CD4-positive, alpha-beta T cell (primary cell): ENCODE measurements around the gene CD200R1L. TPM values are rescaled to one million over a fixed set of nuclear protein-coding genes. Genes with fewer than 3 reads are reported as not detected.

ENCODE experiments used
- ATAC-seq: fragments of 200-7000 bp; cut with Tn5 transposase; one replicate; pipeline ENCODE4 v1.10.0; 2022; ENCODE audit warnings: mild to moderate bottlenecking; ENCODE audit not compliant: poor library complexity
- CTCF ChIA-PET: fragments of 350-600 bp; sonication (Branson Sonifier 250); formaldehyde crosslinking; loops from one replicate; lab custom pipeline; 2021; ENCODE audit warnings: antibody characterized with exemption, inconsistent platforms; lab: Charles Lee
- POLR2A ChIA-PET: fragments of 350-600 bp; sonication (Branson Sonifier 250); formaldehyde crosslinking; loops from one replicate; lab custom pipeline; 2021; ENCODE audit warnings: antibody characterized with exemption, inconsistent platforms; lab: Charles Lee
- DNase-seq, 14 experiments: peaks; one replicate each; pipeline ENCODE4 v3.0.0-alpha.2; 2013 to 2020; ENCODE audit warnings: mixed read lengths in 2 of 14
- H3K27ac ChIP-seq, 2 donors: one replicate each; pipeline versions ENCODE4 v1.5.1 to v1.7.0; 2013; ENCODE audit warnings: low read length in 2 of 2, low read depth in 1 of 2, mild to moderate bottlenecking in 1 of 2
- H3K27me3 ChIP-seq, 2 experiments: 1 replicate in 1 of 2; 2 replicates in 1 of 2; pipeline versions ENCODE4 v1.6.1 to v1.7.0; 2013; ENCODE audit warnings: low read length in 2 of 2, control low read depth in 1 of 2, mild to moderate bottlenecking in 1 of 2, moderate library complexity in 1 of 2; ENCODE audit not compliant: insufficient read depth in 2 of 2, control insufficient read depth in 1 of 2
- H3K36me3 ChIP-seq: one replicate; pipeline ENCODE4 v1.6.1; 2013; ENCODE audit warnings: low read length, control low read depth; ENCODE audit not compliant: insufficient read depth
- H3K4me1 ChIP-seq: one replicate; pipeline ENCODE4 v1.6.1; 2013; ENCODE audit warnings: low read length, control low read depth; ENCODE audit not compliant: insufficient read depth
- H3K4me3 ChIP-seq: one replicate; pipeline ENCODE4 v1.5.1; 2013; ENCODE audit warnings: mild to moderate bottlenecking, low read length, moderate library complexity
- H3K9me3 ChIP-seq, 2 experiments: 1 replicate in 1 of 2; 2 replicates in 1 of 2; pipeline versions ENCODE4 v1.6.1 to v1.7.0; 2013; ENCODE audit warnings: low read length in 2 of 2, mild to moderate bottlenecking in 2 of 2, control low read depth in 1 of 2, moderate library complexity in 1 of 2; ENCODE audit not compliant: control insufficient read depth in 1 of 2, insufficient read depth in 1 of 2
- H3K27ac Mint-ChIP-seq: one replicate; pipeline ENCODE4 v1.8.0; 2020; ENCODE audit warnings: mixed read lengths
- H3K27me3 Mint-ChIP-seq: one replicate; pipeline ENCODE4 v1.8.0; 2021; ENCODE audit warnings: mixed read lengths
- H3K36me3 Mint-ChIP-seq: one replicate; pipeline ENCODE4 v1.8.0; 2021; ENCODE audit warnings: low read depth, mixed read lengths
- H3K4me1 Mint-ChIP-seq: one replicate; pipeline ENCODE4 v1.8.0; 2021; ENCODE audit warnings: low read depth, mixed read lengths
- H3K4me3 Mint-ChIP-seq: one replicate; pipeline ENCODE4 v1.8.0; 2020; ENCODE audit warnings: mild to moderate bottlenecking, mixed read lengths
- H3K9me3 Mint-ChIP-seq: one replicate; pipeline ENCODE4 v1.8.0; 2020; ENCODE audit warnings: mixed read lengths
- intact Hi-C, 2 experiments: fragments of 100-400 bp; cut with DNase I in 1 of 2; cut with micrococcal nuclease in 1 of 2; formaldehyde crosslinking; loops; one replicate each; pipeline versions ENCODE4 v1.15.1 to v1.9.0; 2023 to 2025; cut with DNase I, micrococcal nuclease
- total RNA-seq, 174 experiments: library from RNA in 2 of 174; stranded (reverse) in 2 of 174; gene quantifications; one replicate each; pipeline ENCODE4 v1.2.3 and lab custom pipeline; 2021 to 2026
- TF ChIP-seq, protein P1 (sequence below): fragments of 200-600 bp; IDR thresholded peaks from one replicate; pipeline ENCODE4 v1.8.0; 2022; ENCODE audit warnings: antibody characterized with exemption, mild to moderate bottlenecking

The CD200R1L gene
- total RNA-seq, 2 experiments from 2014 or later: 0.17 TPM; not detected in 1

DNA sequence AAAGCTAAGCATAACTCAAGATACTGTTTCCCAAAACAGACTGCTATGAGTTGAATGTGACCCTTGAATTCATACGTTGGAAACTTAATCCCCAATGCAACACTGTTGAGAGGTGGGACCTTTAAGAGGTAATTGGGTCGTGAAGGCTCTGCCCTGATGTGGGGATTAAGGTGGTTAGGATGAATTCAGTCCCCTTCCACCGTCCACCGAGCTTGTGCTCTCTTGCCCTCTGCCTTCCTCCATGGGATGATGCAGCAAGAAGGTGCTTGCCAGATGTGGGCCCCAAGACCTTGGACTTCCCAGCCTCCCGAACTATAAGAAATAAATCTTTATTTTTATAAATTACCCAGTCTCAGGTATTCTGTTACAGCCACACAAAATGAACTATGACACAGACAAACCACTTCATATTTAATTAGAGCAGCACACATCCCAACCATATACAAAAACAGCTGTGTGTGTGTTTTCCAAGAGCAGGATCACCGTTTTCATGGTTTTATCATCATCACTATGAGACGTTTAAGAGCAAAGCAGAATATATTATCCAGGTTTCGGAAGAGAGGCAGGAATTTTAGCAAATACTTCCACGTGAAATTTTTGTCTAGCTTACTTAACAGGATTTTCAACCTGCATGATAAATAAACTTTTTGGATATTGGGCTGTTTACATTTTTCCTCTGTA is 61.2 kb downstream of the CD200R1L start:
- Histone ChIP-seq H3K27me3 (no peaks in the 10 kb centered on the region), H3K4me3 (no peak overlapping the region), H3K9me3 (peaks cover 0 to 6% of the 10 kb centered on the region in 2 experiments), H3K36me3 (no peaks in the 10 kb centered on the region), H3K4me1 (no peaks in the 10 kb centered on the region), H3K27ac (no peak overlapping the region)
- ATAC-seq: no peak
- Mint-ChIP-seq H3K36me3 (no peaks in the 10 kb centered on the region), H3K4me3 (no peak overlapping the region), H3K9me3 (no peaks in the 10 kb centered on the region), H3K4me1 (no peaks in the 10 kb centered on the region), H3K27me3 (no peaks in the 10 kb centered on the region), H3K27ac (no peak overlapping the region)
- ChIA-PET CTCF (no interaction called here), POLR2A (interaction anchor here (1.4 kb wide), 1 partner anchor 235 kb away, joined by 4 read pairs; a partner anchor contains a TSS)
- intact Hi-C loops: no loop called here
- TF ChIP-seq, protein P1, sequence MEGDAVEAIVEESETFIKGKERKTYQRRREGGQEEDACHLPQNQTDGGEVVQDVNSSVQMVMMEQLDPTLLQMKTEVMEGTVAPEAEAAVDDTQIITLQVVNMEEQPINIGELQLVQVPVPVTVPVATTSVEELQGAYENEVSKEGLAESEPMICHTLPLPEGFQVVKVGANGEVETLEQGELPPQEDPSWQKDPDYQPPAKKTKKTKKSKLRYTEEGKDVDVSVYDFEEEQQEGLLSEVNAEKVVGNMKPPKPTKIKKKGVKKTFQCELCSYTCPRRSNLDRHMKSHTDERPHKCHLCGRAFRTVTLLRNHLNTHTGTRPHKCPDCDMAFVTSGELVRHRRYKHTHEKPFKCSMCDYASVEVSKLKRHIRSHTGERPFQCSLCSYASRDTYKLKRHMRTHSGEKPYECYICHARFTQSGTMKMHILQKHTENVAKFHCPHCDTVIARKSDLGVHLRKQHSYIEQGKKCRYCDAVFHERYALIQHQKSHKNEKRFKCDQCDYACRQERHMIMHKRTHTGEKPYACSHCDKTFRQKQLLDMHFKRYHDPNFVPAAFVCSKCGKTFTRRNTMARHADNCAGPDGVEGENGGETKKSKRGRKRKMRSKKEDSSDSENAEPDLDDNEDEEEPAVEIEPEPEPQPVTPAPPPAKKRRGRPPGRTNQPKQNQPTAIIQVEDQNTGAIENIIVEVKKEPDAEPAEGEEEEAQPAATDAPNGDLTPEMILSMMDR: no peak
- no peak for DNase-seq

GRCh38 chr3:112782491-112782890 is 64.2 kb downstream of the CD200R1L start:
- no peaks in the 10 kb centered on the region for H3K36me3 ChIP-seq
- H3K27ac Mint-ChIP-seq: no peak overlapping the region
- no peaks in the 10 kb centered on the region for H3K4me1 Mint-ChIP-seq
- no peak overlapping the region for H3K27ac ChIP-seq
- TF ChIP-seq, protein P1: no peak
- intact Hi-C loops: no loop called here
- DNase-seq (no peak), ATAC-seq (no peak)
- no peaks in the 10 kb centered on the region for H3K4me1 ChIP-seq
- no peaks in the 10 kb centered on the region for H3K36me3 Mint-ChIP-seq
- no peak overlapping the region for H3K4me3 Mint-ChIP-seq
- no peaks in the 10 kb centered on the region for H3K27me3 Mint-ChIP-seq
- H3K4me3 ChIP-seq: no peak overlapping the region
- ChIA-PET POLR2A (no interaction called here), CTCF (no interaction called here)
- no peaks in the 10 kb centered on the region for H3K27me3 ChIP-seq
- no peaks in the 10 kb centered on the region for H3K9me3 Mint-ChIP-seq
- no peaks in the 10 kb centered on the region for H3K9me3 ChIP-seq

- CTCF ChIA-PET: no interaction called here
- DNase-seq (no peak), ATAC-seq (no peak)
- intact Hi-C loops: no loop called here
- Mint-ChIP-seq H3K27ac (no peak overlapping the region), H3K36me3 (no peaks in the 10 kb centered on the region), H3K9me3 (no peaks in the 10 kb centered on the region), H3K4me1 (no peaks in the 10 kb centered on the region), H3K4me3 (no peak overlapping the region), H3K27me3 (no peaks in the 10 kb centered on the region)
- no peaks in the 10 kb centered on the region for H3K9me3 ChIP-seq
- H3K27me3 ChIP-seq: no peaks in the 10 kb centered on the region
- H3K27ac ChIP-seq: no peak overlapping the region
- POLR2A ChIA-PET: no interaction called here
- no peak overlapping the region for H3K4me3 ChIP-seq
- H3K4me1 ChIP-seq: no peaks in the 10 kb centered on the region
- TF ChIP-seq, protein P1: no peak
- no peaks in the 10 kb centered on the region for H3K36me3 ChIP-seq
These were observed 65.1 kb downstream of the CD200R1L start for GRCh38 chr3:112781599-112781998.
